ENCODE measurements around the gene MRM1. TPM values are rescaled to one million over a fixed set of nuclear protein-coding genes. Genes with fewer than 3 reads are reported as not detected.
A peak's percentile ranks its signal among the peaks of the same experiment; 100 is the strongest.

Gene MRM1
- polyA plus RNA-seq, 2 of the 4 experiments (the other 2 are of a cell fraction) = 12.7 to 21.7 TPM

DNA sequence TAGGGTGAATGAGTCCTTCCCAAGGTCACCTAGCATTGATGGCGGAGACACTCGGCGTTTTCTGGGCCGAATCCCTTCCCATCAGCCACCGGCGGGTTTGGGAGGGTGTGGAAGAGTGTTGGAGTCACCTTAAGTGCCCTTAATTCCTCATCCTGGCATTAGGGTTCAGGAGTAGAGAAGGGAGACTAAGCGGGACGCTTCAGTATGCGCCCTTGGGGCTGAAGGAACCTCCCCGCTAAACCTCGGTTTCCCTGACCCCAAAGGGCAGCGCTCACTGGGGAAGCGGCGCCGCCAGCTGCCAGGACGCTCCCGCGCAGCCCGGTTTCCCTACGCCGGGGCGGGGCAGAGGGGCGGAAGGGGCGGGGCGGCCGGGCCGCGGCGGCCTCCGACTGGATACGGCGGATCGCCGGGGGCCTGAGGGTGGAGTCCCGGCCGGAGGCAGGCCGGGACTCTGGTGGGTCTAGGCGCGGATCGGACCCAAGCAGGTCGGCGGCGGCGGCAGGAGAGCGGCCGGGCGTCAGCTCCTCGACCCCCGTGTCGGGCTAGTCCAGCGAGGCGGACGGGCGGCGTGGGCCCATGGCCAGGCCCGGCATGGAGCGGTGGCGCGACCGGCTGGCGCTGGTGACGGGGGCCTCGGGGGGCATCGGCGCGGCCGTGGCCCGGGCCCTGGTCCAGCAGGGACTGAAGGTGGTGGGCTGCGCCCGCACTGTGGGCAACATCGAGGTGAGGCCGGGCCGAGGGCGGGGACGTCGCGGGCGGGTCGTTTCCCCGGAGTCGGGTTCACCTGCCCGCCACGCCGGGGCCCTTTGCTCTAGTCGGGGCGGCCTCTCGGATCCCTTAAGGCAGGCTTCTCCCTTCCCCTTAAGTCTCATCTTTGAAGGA is 9.7 kb upstream of the MRM1 start, which contains the start of gene DHRS11 (continued):
- TF ChIP-seq, protein P1, sequence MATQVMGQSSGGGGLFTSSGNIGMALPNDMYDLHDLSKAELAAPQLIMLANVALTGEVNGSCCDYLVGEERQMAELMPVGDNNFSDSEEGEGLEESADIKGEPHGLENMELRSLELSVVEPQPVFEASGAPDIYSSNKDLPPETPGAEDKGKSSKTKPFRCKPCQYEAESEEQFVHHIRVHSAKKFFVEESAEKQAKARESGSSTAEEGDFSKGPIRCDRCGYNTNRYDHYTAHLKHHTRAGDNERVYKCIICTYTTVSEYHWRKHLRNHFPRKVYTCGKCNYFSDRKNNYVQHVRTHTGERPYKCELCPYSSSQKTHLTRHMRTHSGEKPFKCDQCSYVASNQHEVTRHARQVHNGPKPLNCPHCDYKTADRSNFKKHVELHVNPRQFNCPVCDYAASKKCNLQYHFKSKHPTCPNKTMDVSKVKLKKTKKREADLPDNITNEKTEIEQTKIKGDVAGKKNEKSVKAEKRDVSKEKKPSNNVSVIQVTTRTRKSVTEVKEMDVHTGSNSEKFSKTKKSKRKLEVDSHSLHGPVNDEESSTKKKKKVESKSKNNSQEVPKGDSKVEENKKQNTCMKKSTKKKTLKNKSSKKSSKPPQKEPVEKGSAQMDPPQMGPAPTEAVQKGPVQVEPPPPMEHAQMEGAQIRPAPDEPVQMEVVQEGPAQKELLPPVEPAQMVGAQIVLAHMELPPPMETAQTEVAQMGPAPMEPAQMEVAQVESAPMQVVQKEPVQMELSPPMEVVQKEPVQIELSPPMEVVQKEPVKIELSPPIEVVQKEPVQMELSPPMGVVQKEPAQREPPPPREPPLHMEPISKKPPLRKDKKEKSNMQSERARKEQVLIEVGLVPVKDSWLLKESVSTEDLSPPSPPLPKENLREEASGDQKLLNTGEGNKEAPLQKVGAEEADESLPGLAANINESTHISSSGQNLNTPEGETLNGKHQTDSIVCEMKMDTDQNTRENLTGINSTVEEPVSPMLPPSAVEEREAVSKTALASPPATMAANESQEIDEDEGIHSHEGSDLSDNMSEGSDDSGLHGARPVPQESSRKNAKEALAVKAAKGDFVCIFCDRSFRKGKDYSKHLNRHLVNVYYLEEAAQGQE (IDR thresholded peaks at IDR 0.05) = no peak
- TF ChIP-seq CHD2 (IDR thresholded peaks at IDR 0.05; ENCODE audit: low read length, partially characterized antibody) (no peak), POLR2A (IDR thresholded peaks at IDR 0.05; ENCODE audit: low read length) (peak; percentile 48)

GRCh38 chr17:36592316-36592715 is 9.1 kb upstream of the MRM1 start:
- DNase-seq (ENCODE audit: low read depth in 1 of 2, low spot score in 1 of 2) = peak in 1 of 2 experiments; percentile 49
- H3K4me1 ChIP-seq = peaks cover 16% of the 10 kb centered on the region
- H3K4me3 ChIP-seq = peak overlapping the region; percentile 82
- H3K27ac ChIP-seq = peak overlapping the region; percentile 75 to 92
- ChIA-PET CTCF (interaction anchor here (1.1 to 6.8 kb wide), 5 partner anchors 10 to 647 kb away, joined by 3 to 71 read pairs (median 3); partner anchors contain the start of genes MRM1, MYO19 and PIGW), POLR2A (interaction anchor here (2.1 kb wide), 2 partner anchors 9 to 10 kb away, joined by 6 to 12 read pairs; partner anchors contain the start of gene MRM1)
- FAIRE-seq = no peak
- 11% methylated on average over 13 of the region's 20 CpGs for WGBS (ENCODE audit: missing lambda C conversion rate)
- H3K9me3 ChIP-seq = no peaks in the 10 kb centered on the region
- TF ChIP-seq RARB (CRISPR knock-in tag; IDR thresholded peaks at IDR 0.05) = no peak
- TF ChIP-seq FOXS1 (CRISPR knock-in tag; IDR thresholded peaks at IDR 0.05) = no peak
- TF ChIP-seq ELK1 (IDR thresholded peaks at IDR 0.05; ENCODE audit: low read depth, low read length) = no peak
- no peak for TF ChIP-seq HEYL (CRISPR knock-in tag; IDR thresholded peaks at IDR 0.05)
- TF ChIP-seq POLR2A (IDR thresholded peaks at IDR 0.05; ENCODE audit: low read length) = 0 out of 2 replicates have a peak, but pooled peaks have one; percentile 8
- no peak for TF ChIP-seq FOSL2 (IDR thresholded peaks at IDR 0.05)
- no peak for TF ChIP-seq FOSL2 (CRISPR knock-in tag; IDR thresholded peaks at IDR 0.05)
- peak; percentile 21 to 51 for ATAC-seq
- peak overlapping the region; percentile 83 for H3K4me2 ChIP-seq

DNA sequence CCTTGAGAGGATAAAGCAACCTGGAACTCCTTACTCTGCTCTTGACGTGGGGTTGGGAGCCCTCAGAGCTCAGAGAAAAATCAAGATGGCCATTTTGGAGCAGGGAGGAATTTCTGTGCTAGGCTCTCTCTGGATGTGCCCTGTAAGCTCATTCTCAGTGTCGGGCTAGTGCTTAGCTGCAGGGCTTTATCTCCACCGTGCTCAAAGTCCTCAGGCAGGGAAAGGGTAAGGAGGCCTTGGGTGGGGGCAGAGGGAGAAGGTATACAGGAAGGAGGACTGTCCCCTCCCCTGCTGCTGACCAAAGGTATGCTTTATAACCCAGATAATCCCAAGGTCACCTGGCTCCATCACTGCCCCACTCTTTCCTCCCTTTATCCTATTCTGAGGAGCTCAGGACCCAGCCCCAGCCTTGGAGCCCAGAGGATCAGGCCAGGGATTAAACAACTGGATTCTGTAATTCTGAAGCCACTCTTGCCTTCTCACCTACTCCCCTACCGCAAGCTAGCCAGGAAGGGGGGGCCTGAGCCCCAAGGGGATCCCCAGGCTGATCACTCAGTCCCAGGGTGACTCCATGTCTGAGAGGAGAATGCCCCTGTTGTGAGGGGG is 8.6 kb upstream of the MRM1 start:
- no peaks in the 10 kb centered on the region for H3K9me3 ChIP-seq
- WGBS (ENCODE audit: missing lambda C conversion rate) = 67% methylated on average over 4 of the region's 4 CpGs
- DNase-seq (ENCODE audit: low read depth in 1 of 2, low spot score in 1 of 2) (no peak), ATAC-seq (peak; percentile 7 to 13; a peak in 5 of 6 replicates), FAIRE-seq (no peak)
- ChIA-PET POLR2A (interaction anchor here (2.1 kb wide), 2 partner anchors 8 to 11 kb away, joined by 6 to 12 read pairs; partner anchors contain the start of gene MRM1), CTCF (interaction anchor here (1.0 to 6.8 kb wide), 7 partner anchors 9 to 647 kb away, joined by 3 to 71 read pairs (median 3); partner anchors contain the start of genes GGNBP2 and MRM1)
- peak overlapping the region; percentile 83 for H3K4me2 ChIP-seq
- TF ChIP-seq FOSB (CRISPR knock-in tag; IDR thresholded peaks at IDR 0.05) (no peak), RNF2 (IDR thresholded peaks at IDR 0.05; ENCODE audit: borderline replicate concordance, low read depth) (no peak), ESRRA (IDR thresholded peaks at IDR 0.05; ENCODE audit: borderline replicate concordance, low read length) (no peak), FOXS1 (CRISPR knock-in tag; IDR thresholded peaks at IDR 0.05) (no peak), JUN (IDR thresholded peaks at IDR 0.05) (no peak), ELK1 (IDR thresholded peaks at IDR 0.05; ENCODE audit: low read depth, low read length) (no peak), GATA3 (IDR thresholded peaks at IDR 0.05; ENCODE audit: borderline replicate concordance) (no peak), EP300 (IDR thresholded peaks at IDR 0.05) (no peak), RFX5 (IDR thresholded peaks at IDR 0.05) (no peak), HDAC2 (IDR thresholded peaks at IDR 0.05) (no peak), CHD2 (IDR thresholded peaks at IDR 0.05; ENCODE audit: low read length, partially characterized antibody) (no peak)
- H3K4me1 ChIP-seq = peaks cover 16% of the 10 kb centered on the region
- peak overlapping the region; percentile 82 for H3K4me3 ChIP-seq
- H3K27ac ChIP-seq = peak overlapping the region; percentile 75 to 92; a peak in 3 of 6 replicates
